Endothelial cell (in vitro differentiated cells): ENCODE measurements around the gene BIRC6. TPM values are rescaled to one million over a fixed set of nuclear protein-coding genes. Genes with fewer than 3 reads are reported as not detected.

ENCODE experiments used
- DNase-seq: peaks from one replicate; pipeline ENCODE4 v3.0.0; 2021; ENCODE audit warnings: low spot score
- H3K27ac Mint-ChIP-seq: one replicate; pipeline ENCODE4 v1.8.0; 2021; ENCODE audit warnings: mixed read lengths, inconsistent platforms; ENCODE audit not compliant: unreplicated experiment
- H3K27me3 Mint-ChIP-seq: one replicate; pipeline ENCODE4 v1.8.0; 2021; ENCODE audit warnings: mild to moderate bottlenecking, moderate library complexity, mixed read lengths, inconsistent platforms; ENCODE audit not compliant: unreplicated experiment
- H3K36me3 Mint-ChIP-seq: one replicate; pipeline ENCODE4 v1.8.0; 2021; ENCODE audit warnings: mild to moderate bottlenecking, low read depth, mixed read lengths, inconsistent platforms; ENCODE audit not compliant: unreplicated experiment
- H3K4me1 Mint-ChIP-seq: one replicate; pipeline ENCODE4 v1.8.0; 2021; ENCODE audit warnings: mild to moderate bottlenecking, mixed read lengths, inconsistent platforms; ENCODE audit not compliant: unreplicated experiment
- H3K4me3 Mint-ChIP-seq: one replicate; pipeline ENCODE4 v1.8.0; 2021; ENCODE audit warnings: mild to moderate bottlenecking, mixed read lengths, inconsistent platforms; ENCODE audit not compliant: unreplicated experiment
- H3K9me3 Mint-ChIP-seq: one replicate; pipeline ENCODE4 v1.8.0; 2021; ENCODE audit warnings: mixed read lengths, inconsistent platforms; ENCODE audit not compliant: unreplicated experiment
- CTCF ChIP-seq: fragments of 200-600 bp; sonication (generic); IDR thresholded peaks from one replicate; pipeline ENCODE4 v1.5.0; 2021; ENCODE audit warnings: antibody characterized with exemption; ENCODE audit not compliant: unreplicated experiment
- total RNA-seq: library from RNA; stranded (reverse); fragmentation: NEBNext Ultra II Directional; extraction: Animal tissue kit (Norgen Biotek cat#: 25700); gene quantifications from one replicate; pipeline ENCODE4 v1.2.1, GENCODE V29; 2021; ENCODE audit not compliant: unreplicated experiment

The BIRC6 gene
- total RNA-seq, 1 donor from 2014 or later = 125 TPM

- peaks cover under 1% of the 10 kb centered on the region for H3K4me1 Mint-ChIP-seq
- no peak for TF ChIP-seq CTCF
- H3K4me3 Mint-ChIP-seq = no peak overlapping the region
- no peaks in the 10 kb centered on the region for H3K9me3 Mint-ChIP-seq
- no peak overlapping the region for H3K27ac Mint-ChIP-seq
- no peak for DNase-seq
- peaks cover 23% of the 10 kb centered on the region for H3K36me3 Mint-ChIP-seq
- peaks cover 2% of the 10 kb centered on the region for H3K27me3 Mint-ChIP-seq
Observed at GRCh38 chr2:32614084-32614483, 257.3 kb downstream of the BIRC6 start.

DNA sequence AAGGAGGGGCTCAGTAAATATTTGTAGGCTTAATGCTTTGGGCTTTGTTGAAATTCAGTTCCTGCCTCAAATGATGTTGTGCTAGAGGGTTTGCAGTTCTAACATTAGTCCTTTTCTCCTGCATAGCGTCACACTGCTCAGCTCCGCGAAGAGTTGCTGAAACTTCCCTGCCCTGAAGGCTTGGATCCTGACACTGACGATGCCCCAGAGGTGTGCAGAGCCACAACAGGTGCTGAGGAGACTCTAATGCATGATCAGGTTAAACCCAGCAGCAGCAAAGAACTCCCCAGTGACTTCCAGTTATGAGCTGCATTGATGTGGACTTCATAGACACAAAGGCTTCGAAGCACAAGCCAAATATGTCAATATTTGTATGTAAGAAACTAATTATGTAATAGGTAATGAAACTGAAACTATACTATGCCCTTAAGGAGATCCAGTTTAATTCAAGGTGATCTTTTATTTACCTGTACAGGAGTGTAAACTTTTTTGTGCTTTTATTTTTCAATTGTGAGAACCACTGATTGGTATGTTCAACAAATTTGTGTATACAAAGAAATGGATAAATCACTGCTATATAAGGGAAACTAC, 260.9 kb downstream of the BIRC6 start:
- no peak overlapping the region for H3K27ac Mint-ChIP-seq
- H3K4me3 Mint-ChIP-seq = no peak overlapping the region
- TF ChIP-seq CTCF = no peak
- H3K36me3 Mint-ChIP-seq = peaks cover 32% of the 10 kb centered on the region
- H3K9me3 Mint-ChIP-seq = no peaks in the 10 kb centered on the region
- no peak for DNase-seq
- peaks cover 23% of the 10 kb centered on the region for H3K4me1 Mint-ChIP-seq
- peaks cover 2% of the 10 kb centered on the region for H3K27me3 Mint-ChIP-seq

- no peak for DNase-seq
- H3K4me1 Mint-ChIP-seq = peaks cover 30% of the 10 kb centered on the region
- peaks cover 2% of the 10 kb centered on the region for H3K27me3 Mint-ChIP-seq
- H3K27ac Mint-ChIP-seq = no peak overlapping the region
- H3K36me3 Mint-ChIP-seq = peaks cover 17% of the 10 kb centered on the region
- TF ChIP-seq CTCF = no peak
- H3K4me3 Mint-ChIP-seq = no peak overlapping the region
- no peaks in the 10 kb centered on the region for H3K9me3 Mint-ChIP-seq
Observed at GRCh38 chr2:32622570-32623310, 265.9 kb downstream of the BIRC6 start.

DNA sequence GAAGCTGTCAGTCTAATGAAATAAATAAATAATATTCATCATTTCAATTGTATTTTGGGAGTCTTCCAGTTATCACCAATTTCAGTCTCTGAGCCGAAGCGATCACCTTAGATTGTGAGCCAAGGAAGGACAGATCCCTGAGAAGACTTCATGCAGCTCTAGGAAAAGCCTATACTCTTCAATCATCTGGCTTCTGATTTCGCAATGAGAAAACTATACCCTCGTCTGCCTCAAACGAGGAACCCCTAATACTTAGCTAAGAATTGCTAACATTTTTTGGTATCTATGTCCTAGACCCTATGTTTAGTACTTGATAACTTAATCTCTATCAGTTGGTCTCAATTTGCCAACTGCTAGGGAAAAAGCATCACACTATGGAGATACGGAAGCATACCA, 266.5 kb downstream of the BIRC6 start:
- H3K36me3 Mint-ChIP-seq = peaks cover 16% of the 10 kb centered on the region
- peaks cover 31% of the 10 kb centered on the region for H3K4me1 Mint-ChIP-seq
- no peak overlapping the region for H3K27ac Mint-ChIP-seq
- TF ChIP-seq CTCF = no peak
- DNase-seq = no peak
- H3K4me3 Mint-ChIP-seq = no peak overlapping the region
- no peaks in the 10 kb centered on the region for H3K9me3 Mint-ChIP-seq
- peaks cover 2% of the 10 kb centered on the region for H3K27me3 Mint-ChIP-seq

- no peak for TF ChIP-seq CTCF
- DNase-seq = no peak
- Mint-ChIP-seq H3K9me3 (no peaks in the 10 kb centered on the region), H3K27me3 (peaks cover 2% of the 10 kb centered on the region), H3K27ac (no peak overlapping the region), H3K4me3 (no peak overlapping the region), H3K36me3 (peaks cover 15% of the 10 kb centered on the region), H3K4me1 (peaks cover 26% of the 10 kb centered on the region)
Observed at GRCh38 chr2:32624812-32625211, 268.0 kb downstream of the BIRC6 start.
